ENCODE results near the gene PLEKHM1. TPM values are rescaled to one million over a fixed set of nuclear protein-coding genes. Genes with fewer than 3 reads are reported as not detected.
A peak's percentile ranks its signal among the peaks of the same experiment; 100 is the strongest.

Gene PLEKHM1
- total RNA-seq, 1 donor from 2014 or later = 41.7 TPM

DNA sequence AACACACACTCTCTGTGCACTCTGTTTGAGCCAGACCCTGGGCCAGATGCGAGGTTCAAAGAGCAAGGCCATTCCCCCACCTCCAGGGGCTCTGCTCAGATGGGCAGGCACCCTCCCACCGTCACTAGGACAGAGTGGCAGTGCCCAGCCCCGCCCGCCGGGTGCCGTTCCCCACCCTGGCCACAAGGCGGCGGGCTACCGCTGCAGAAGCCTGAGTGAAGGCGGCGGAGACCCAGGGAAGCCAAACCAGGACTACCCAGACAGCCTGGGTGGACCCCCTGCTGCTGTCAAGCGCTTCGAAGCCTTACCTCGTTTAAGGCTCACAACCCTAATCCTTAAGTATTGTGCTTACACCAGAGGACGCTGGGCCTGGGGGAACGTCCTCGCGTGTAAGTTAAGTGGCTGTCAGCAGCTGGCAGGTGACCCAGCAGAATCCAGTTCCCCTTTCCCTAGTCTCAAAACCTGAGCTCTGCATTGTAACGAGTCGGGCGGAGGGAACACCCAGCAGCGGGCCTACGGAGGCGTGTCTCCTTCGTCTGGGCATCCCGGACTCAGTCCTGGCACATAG, 62.4 kb downstream of the PLEKHM1 start:
- Mint-ChIP-seq H3K36me3 (ENCODE audit: unreplicated experiment) (no peaks in the 10 kb centered on the region), H3K27me3 (ENCODE audit: unreplicated experiment) (peaks cover 40% of the 10 kb centered on the region), H3K27ac (ENCODE audit: unreplicated experiment) (no peak overlapping the region), H3K9me3 (ENCODE audit: unreplicated experiment) (no peaks in the 10 kb centered on the region), H3K4me1 (ENCODE audit: unreplicated experiment) (peaks cover 33% of the 10 kb centered on the region), H3K4me3 (ENCODE audit: unreplicated experiment) (peak overlapping the region; percentile 46)
- TF ChIP-seq, protein P1, sequence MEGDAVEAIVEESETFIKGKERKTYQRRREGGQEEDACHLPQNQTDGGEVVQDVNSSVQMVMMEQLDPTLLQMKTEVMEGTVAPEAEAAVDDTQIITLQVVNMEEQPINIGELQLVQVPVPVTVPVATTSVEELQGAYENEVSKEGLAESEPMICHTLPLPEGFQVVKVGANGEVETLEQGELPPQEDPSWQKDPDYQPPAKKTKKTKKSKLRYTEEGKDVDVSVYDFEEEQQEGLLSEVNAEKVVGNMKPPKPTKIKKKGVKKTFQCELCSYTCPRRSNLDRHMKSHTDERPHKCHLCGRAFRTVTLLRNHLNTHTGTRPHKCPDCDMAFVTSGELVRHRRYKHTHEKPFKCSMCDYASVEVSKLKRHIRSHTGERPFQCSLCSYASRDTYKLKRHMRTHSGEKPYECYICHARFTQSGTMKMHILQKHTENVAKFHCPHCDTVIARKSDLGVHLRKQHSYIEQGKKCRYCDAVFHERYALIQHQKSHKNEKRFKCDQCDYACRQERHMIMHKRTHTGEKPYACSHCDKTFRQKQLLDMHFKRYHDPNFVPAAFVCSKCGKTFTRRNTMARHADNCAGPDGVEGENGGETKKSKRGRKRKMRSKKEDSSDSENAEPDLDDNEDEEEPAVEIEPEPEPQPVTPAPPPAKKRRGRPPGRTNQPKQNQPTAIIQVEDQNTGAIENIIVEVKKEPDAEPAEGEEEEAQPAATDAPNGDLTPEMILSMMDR (IDR thresholded peaks at IDR 0.05) = peak; percentile 98
- peak; percentile 95 for DNase-seq (ENCODE audit: extremely low spot score, unreplicated experiment)

GRCh38 chr17:45427181-45427835, 63.2 kb downstream of the PLEKHM1 start:
- no peak overlapping the region for H3K27ac Mint-ChIP-seq (ENCODE audit: unreplicated experiment)

GRCh38 chr17:45426561-45426960, 64.0 kb downstream of the PLEKHM1 start:
- Mint-ChIP-seq H3K9me3 (ENCODE audit: unreplicated experiment) (no peaks in the 10 kb centered on the region), H3K36me3 (ENCODE audit: unreplicated experiment) (no peaks in the 10 kb centered on the region), H3K27me3 (ENCODE audit: unreplicated experiment) (peaks cover 48% of the 10 kb centered on the region), H3K4me1 (ENCODE audit: unreplicated experiment) (peaks cover 29% of the 10 kb centered on the region), H3K4me3 (ENCODE audit: unreplicated experiment) (no peak overlapping the region), H3K27ac (ENCODE audit: unreplicated experiment) (no peak overlapping the region)
- TF ChIP-seq, protein P1 (IDR thresholded peaks at IDR 0.05) = no peak
- no peak for DNase-seq (ENCODE audit: extremely low spot score, unreplicated experiment)

More at GRCh38 chr17:45427181-45427835, 63.2 kb downstream of the PLEKHM1 start:
- Mint-ChIP-seq H3K27me3 (ENCODE audit: unreplicated experiment) (peaks cover 43% of the 10 kb centered on the region), H3K4me1 (ENCODE audit: unreplicated experiment) (peaks cover 32% of the 10 kb centered on the region), H3K9me3 (ENCODE audit: unreplicated experiment) (no peaks in the 10 kb centered on the region), H3K36me3 (ENCODE audit: unreplicated experiment) (no peaks in the 10 kb centered on the region), H3K4me3 (ENCODE audit: unreplicated experiment) (no peak overlapping the region)
- TF ChIP-seq, protein P1 (IDR thresholded peaks at IDR 0.05) = no peak
- no peak for DNase-seq (ENCODE audit: extremely low spot score, unreplicated experiment)

- Mint-ChIP-seq H3K27me3 (ENCODE audit: unreplicated experiment) (peaks cover 51% of the 10 kb centered on the region), H3K9me3 (ENCODE audit: unreplicated experiment) (no peaks in the 10 kb centered on the region), H3K36me3 (ENCODE audit: unreplicated experiment) (no peaks in the 10 kb centered on the region), H3K27ac (ENCODE audit: unreplicated experiment) (no peak overlapping the region), H3K4me3 (ENCODE audit: unreplicated experiment) (no peak overlapping the region), H3K4me1 (ENCODE audit: unreplicated experiment) (peaks cover 26% of the 10 kb centered on the region)
- TF ChIP-seq, protein P1 (IDR thresholded peaks at IDR 0.05) = no peak
- no peak for DNase-seq (ENCODE audit: extremely low spot score, unreplicated experiment)
Measured at GRCh38 chr17:45425984-45426413, 64.5 kb downstream of the PLEKHM1 start.

DNA sequence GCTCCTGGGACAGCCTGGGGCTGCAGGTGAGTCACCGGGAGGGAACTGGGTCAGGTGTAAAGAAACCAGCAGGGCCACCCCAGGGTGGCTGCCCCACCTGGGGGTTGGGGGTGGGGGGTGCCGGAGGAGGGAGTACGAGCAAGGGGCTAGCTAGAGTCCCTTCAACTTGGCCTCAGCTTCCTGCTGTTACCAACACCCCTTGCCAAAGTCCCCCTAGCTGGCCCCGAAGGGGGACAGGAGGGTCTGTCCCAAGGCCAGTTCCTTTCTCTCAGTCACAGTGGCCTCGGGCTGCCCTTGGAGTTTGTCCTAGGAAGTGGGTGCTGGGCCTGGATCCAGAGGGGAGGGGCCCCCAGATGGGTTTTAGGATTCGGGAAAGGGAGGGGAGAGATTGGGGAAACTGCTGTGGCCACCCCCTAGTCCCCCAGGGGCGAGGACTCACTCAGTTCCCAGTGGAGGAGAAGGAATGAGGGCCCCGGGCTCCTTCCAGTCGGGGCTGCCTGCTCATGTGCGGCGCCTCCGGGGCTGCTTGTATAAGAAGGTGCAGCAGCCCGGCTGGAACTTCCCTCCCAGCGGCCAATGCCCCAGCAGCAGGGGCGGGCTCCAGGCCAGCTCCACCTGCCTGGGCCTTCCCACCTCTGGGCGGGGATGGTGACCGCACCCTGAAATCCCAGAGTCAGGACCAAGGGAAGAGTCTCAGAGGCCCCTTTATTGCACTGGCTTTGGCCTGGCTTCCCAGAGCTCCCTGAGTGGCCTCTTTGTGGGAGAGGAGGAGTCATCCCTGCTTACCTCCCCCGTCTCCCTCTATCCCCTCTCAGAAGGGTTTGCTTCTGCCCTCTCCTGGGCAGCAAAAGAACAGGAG, 65.2 kb downstream of the PLEKHM1 start:
- TF ChIP-seq, protein P1 (IDR thresholded peaks at IDR 0.05) = peak; percentile 54
- H3K27ac Mint-ChIP-seq (ENCODE audit: unreplicated experiment) = no peak overlapping the region
- H3K9me3 Mint-ChIP-seq (ENCODE audit: unreplicated experiment) = no peaks in the 10 kb centered on the region
- no peak for DNase-seq (ENCODE audit: extremely low spot score, unreplicated experiment)
- peaks cover 21% of the 10 kb centered on the region for H3K4me1 Mint-ChIP-seq (ENCODE audit: unreplicated experiment)
- H3K36me3 Mint-ChIP-seq (ENCODE audit: unreplicated experiment) = no peaks in the 10 kb centered on the region
- no peak overlapping the region for H3K4me3 Mint-ChIP-seq (ENCODE audit: unreplicated experiment)
- H3K27me3 Mint-ChIP-seq (ENCODE audit: unreplicated experiment) = peaks cover 51% of the 10 kb centered on the region
